GM12892 (cell line): ENCODE results near the gene ERBB4.

Source experiments
- POLR2A ChIP-seq: IDR thresholded peaks from 2 replicates; pipeline ENCODE4 v1.6.1; 2011; ENCODE audit warnings: low read depth, low read length, control low read depth
- POLR2AphosphoS5 ChIP-seq: IDR thresholded peaks from 2 replicates; pipeline ENCODE4 v1.6.1; 2011; ENCODE audit warnings: low read depth, low read length, control low read depth

DNA sequence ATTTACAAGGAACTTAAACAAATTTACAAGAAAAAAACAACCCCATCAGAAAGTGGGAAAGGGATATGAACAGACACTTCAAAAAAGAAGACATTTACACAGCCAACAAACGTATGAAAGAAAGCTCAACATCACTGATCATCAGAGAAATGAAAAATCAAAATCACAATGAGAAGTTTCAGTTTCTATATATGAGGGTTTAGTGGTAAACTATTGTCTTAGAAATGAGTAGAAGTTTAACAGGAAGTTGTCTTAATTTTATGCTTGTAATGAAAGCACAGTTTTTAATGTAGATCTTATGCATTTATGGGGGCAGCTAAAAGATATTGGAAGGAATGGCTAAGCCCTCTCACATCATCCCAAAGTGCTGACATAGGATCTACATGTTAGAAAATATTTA, 325.4 kb downstream of the ERBB4 start:
- TF ChIP-seq POLR2A (no peak), POLR2AphosphoS5 (no peak)
